ENCODE data around the gene LCA5.

LCA5 gene

GRCh38 chr6:79571030-79571367 lies 33.8 kb upstream of the LCA5 start:
- Histone ChIP-seq H3K9me3 (ENCODE audit: control insufficient read depth, insufficient read depth, low read depth, low read length) (no peaks in the 10 kb centered on the region), H3K4me3 (ENCODE audit: low read depth, low read length) (no peak overlapping the region), H3K36me3 (ENCODE audit: control insufficient read depth in 2 of 2, insufficient read depth in 1 of 2, low read length in 2 of 2) (no peaks in the 10 kb centered on the region), H3K4me1 (ENCODE audit: control insufficient read depth, insufficient read depth, low read length) (no peaks in the 10 kb centered on the region), H3K27ac (ENCODE audit: extremely low read depth, low read depth, low read length) (no peak overlapping the region)
- no peak for TF ChIP-seq ZNF366 (tag by site-specific recombination; conservative IDR thresholded peaks at IDR 0.05)
- no peak for TF ChIP-seq MEIS1 (CRISPR knock-in tag; IDR thresholded peaks at IDR 0.05; ENCODE audit: borderline replicate concordance)
- TF ChIP-seq ZNF354C (tag by site-specific recombination; IDR thresholded peaks at IDR 0.05; ENCODE audit: borderline replicate concordance, low read depth): no peak
- TF ChIP-seq ZNF558 (tag by site-specific recombination; IDR thresholded peaks at IDR 0.05): no peak
- TF ChIP-seq ZNF600 (tag by site-specific recombination; IDR thresholded peaks at IDR 0.05): no peak
- TF ChIP-seq ZNF174 (tag by site-specific recombination; IDR thresholded peaks at IDR 0.05): no peak
- TF ChIP-seq TRIM28 (IDR thresholded peaks at IDR 0.05; ENCODE audit: borderline replicate concordance, low read length): 0 out of 2 replicates have a peak, but pooled peaks have one; percentile 15
- no peak for TF ChIP-seq ZNF426 (tag by site-specific recombination; IDR thresholded peaks at IDR 0.05)
- no peak for TF ChIP-seq ZNF155 (tag by site-specific recombination; IDR thresholded peaks at IDR 0.05)
- no peak for TF ChIP-seq ZNF394 (tag by site-specific recombination; IDR thresholded peaks at IDR 0.05; ENCODE audit: borderline replicate concordance)
- 0 out of 2 replicates have a peak, but pooled peaks have one; percentile 3 for TF ChIP-seq ZNF654 (tag by site-specific recombination; IDR thresholded peaks at IDR 0.05; ENCODE audit: low read depth)
- no peak for TF ChIP-seq ZNF202 (tag by site-specific recombination; IDR thresholded peaks at IDR 0.05; ENCODE audit: borderline replicate concordance)
- no peak for TF ChIP-seq ZNF280C (tag by site-specific recombination; IDR thresholded peaks at IDR 0.05)
- no peak for TF ChIP-seq CTCF (tag by site-specific recombination; IDR thresholded peaks at IDR 0.05)
- ChIA-PET POLR2A (interaction anchor here (1.2 kb wide), 1 partner anchor 60 kb away, joined by 4 read pairs; the partner anchor contains the start of gene SH3BGRL2), CTCF (interaction anchor here (0.7 to 3.7 kb wide), 27 partner anchors 8 to 299 kb away, joined by 3 to 30 read pairs (median 4); no protein-coding TSS in a partner anchor)

GRCh38 chr6:79570129-79571029 lies 33.1 kb upstream of the LCA5 start:
- Histone ChIP-seq H3K36me3 (ENCODE audit: control insufficient read depth in 2 of 2, insufficient read depth in 1 of 2, low read length in 2 of 2) (no peaks in the 10 kb centered on the region), H3K4me3 (ENCODE audit: low read depth, low read length) (no peak overlapping the region), H3K4me1 (ENCODE audit: control insufficient read depth, insufficient read depth, low read length) (no peaks in the 10 kb centered on the region), H3K27ac (ENCODE audit: extremely low read depth, low read depth, low read length) (no peak overlapping the region), H3K9me3 (ENCODE audit: control insufficient read depth, insufficient read depth, low read depth, low read length) (no peaks in the 10 kb centered on the region)
- POLR2A ChIA-PET: interaction anchor here (1.2 kb wide), 1 partner anchor 61 kb away, joined by 4 read pairs; the partner anchor contains the start of gene SH3BGRL2
- CTCF ChIA-PET: interaction anchor here (0.6 to 3.7 kb wide), 30 partner anchors 8 to 300 kb away, joined by 3 to 30 read pairs (median 4); no protein-coding TSS in a partner anchor
- no peak for TF ChIP-seq ZNF610 (tag by site-specific recombination; IDR thresholded peaks at IDR 0.05; ENCODE audit: borderline replicate concordance)
- TF ChIP-seq ZBTB44 (tag by site-specific recombination; IDR thresholded peaks at IDR 0.05): 0 out of 2 replicates have a peak, but pooled peaks have one; percentile 43
- no peak for TF ChIP-seq SP2 (tag by site-specific recombination; IDR thresholded peaks at IDR 0.05)
- no peak for TF ChIP-seq ZNF571 (tag by site-specific recombination; IDR thresholded peaks at IDR 0.05)
- TF ChIP-seq ZNF529 (tag by site-specific recombination; IDR thresholded peaks at IDR 0.05; ENCODE audit: insufficient replicate concordance): no peak
- TF ChIP-seq ZNF2 (tag by site-specific recombination; IDR thresholded peaks at IDR 0.05): peak; percentile 55
- no peak for TF ChIP-seq ZNF18 (tag by site-specific recombination; IDR thresholded peaks at IDR 0.05)
- TF ChIP-seq ZNF707 (tag by site-specific recombination; IDR thresholded peaks at IDR 0.05): no peak
- no peak for TF ChIP-seq ZNF391 (tag by site-specific recombination; IDR thresholded peaks at IDR 0.05; ENCODE audit: borderline replicate concordance, low read depth)
- TF ChIP-seq ZNF785 (tag by site-specific recombination; IDR thresholded peaks at IDR 0.05): no peak
- TF ChIP-seq ELK4 (IDR thresholded peaks at IDR 0.05; ENCODE audit: borderline replicate concordance, low read depth, low read length): no peak
- no peak for TF ChIP-seq ZNF146 (tag by site-specific recombination; IDR thresholded peaks at IDR 0.05)

Measured in HEK293 (cell line).